GM18526 (cell line): ENCODE results near the gene CHRNA3.

Experiments used
- POLR2A ChIP-seq: IDR thresholded peaks from 3 replicates; pipeline ENCODE4 v1.6.1; 2011; ENCODE audit not compliant: insufficient read length; ENCODE audit errors: extremely low read depth

Gene CHRNA3

GRCh38 chr15:78563092-78563491 lies 57.7 kb downstream of the CHRNA3 start:
- no peak for TF ChIP-seq POLR2A

GRCh38 chr15:78561490-78561889 lies 59.3 kb downstream of the CHRNA3 start:
- no peak for TF ChIP-seq POLR2A

- TF ChIP-seq POLR2A, result no peak
These were observed 68.2 kb downstream of the CHRNA3 start for GRCh38 chr15:78552597-78552996.

GRCh38 chr15:78551902-78552301 lies 68.9 kb downstream of the CHRNA3 start:
- no peak for TF ChIP-seq POLR2A

- TF ChIP-seq POLR2A, result no peak
These were observed 70.0 kb downstream of the CHRNA3 start for GRCh38 chr15:78550815-78551214.

GRCh38 chr15:78550194-78550593 lies 70.6 kb downstream of the CHRNA3 start:
- no peak for TF ChIP-seq POLR2A
